GM18505 (cell line): ENCODE measurements around the gene DCDC1.

Experiments
- ATAC-seq: cut with Tn5 transposase; IDR thresholded peaks from one replicate; pipeline ENCODE4 v1.9.1; 2021; ENCODE audit not compliant: unreplicated experiment
- POLR2A ChIP-seq: IDR thresholded peaks from 4 replicates; pipeline ENCODE4 v1.6.1; 2011; ENCODE audit warnings: borderline replicate concordance; ENCODE audit not compliant: insufficient read depth, insufficient read length; ENCODE audit errors: extremely low read depth

The DCDC1 gene

DNA sequence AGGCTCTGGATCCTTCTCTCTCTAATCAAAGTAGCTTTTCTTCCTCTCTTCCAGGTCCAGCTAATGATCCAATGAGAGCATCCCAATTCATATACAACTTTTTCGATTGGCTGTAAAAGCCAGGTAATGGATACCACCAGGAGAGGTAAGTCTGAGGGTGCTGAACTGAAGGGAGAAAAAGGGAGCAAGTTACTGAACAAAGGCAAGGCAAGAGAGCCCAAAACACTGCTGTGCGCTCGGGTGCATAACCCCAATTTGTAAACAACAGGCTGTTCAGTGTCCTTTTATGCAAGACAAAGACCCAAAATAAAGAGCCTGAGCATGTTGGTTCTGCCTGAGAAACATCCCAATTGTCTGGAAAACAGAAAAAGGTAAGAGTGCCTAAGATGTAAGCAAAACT lies 260.1 kb downstream of the DCDC1 start:
- ATAC-seq, result no peak
- TF ChIP-seq POLR2A, result no peak

DNA sequence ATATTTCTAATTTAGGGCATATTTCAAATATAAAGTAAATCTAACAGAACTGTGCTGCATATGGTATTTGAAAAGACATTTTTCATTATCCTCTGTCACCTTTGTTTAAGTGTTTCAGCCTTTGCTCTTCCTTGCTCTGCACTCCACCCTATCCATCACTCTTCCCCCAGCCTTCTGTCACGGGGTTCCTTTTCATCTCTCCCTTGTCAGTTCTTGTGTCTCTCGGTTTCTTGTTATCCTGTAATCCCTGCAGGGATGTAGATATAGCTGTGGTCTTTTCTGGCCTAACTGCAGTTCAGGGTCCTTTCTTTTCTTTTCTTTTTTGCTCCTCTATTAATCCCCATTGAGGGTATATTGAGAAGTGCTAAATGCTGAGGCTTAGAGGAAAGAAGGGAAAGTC lies 261.9 kb downstream of the DCDC1 start:
- TF ChIP-seq POLR2A, result no peak
- no peak for ATAC-seq

DNA sequence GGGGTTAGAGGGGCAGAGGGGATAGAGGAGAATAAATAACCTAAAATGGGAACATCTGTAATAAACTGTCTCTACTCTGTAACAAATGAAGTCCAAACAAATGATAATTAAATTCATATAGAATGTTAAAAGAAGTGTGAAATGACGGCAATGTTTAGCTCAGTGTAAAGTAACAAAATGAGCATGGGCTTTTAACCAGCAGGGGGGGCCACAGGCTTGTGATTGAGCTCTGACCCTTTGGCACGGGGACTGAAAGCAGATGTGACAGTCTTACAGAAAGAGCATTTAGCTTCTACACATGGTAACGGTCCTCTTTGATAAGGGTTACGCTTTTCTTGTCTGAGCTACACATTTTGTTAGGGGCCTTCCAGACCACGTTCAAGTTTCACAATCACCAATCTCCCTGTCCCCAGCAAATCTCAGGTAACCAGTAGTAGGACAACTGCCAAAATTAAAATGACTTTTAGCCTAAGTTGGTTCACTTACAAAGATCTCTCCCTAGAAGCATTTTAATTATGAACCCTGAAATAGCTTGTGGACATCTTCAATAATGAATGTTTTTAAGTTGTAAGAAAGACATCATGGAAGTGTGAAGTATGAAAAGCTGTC lies 262.5 kb downstream of the DCDC1 start:
- no peak for TF ChIP-seq POLR2A
- peak; percentile 81 for ATAC-seq

DNA sequence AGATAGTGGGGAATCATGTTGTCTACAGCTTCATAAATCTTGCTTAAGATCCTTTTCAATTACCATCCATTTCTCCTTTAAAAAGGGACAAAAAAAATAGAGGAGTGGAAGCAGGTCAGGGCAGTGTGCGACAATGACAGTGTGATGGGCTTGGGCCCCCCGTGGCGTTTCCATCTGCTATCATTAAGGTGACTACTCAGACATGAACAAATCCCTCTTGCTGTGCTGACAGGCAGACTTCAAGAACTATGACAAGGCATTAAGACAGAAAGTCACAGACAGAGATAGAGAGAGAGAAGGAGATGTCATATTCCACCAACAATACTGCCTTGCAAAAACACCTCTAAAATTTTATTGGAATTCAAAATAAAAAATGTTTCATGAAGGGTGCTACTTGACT lies 263.2 kb downstream of the DCDC1 start:
- TF ChIP-seq POLR2A, result no peak
- ATAC-seq, result no peak

DNA sequence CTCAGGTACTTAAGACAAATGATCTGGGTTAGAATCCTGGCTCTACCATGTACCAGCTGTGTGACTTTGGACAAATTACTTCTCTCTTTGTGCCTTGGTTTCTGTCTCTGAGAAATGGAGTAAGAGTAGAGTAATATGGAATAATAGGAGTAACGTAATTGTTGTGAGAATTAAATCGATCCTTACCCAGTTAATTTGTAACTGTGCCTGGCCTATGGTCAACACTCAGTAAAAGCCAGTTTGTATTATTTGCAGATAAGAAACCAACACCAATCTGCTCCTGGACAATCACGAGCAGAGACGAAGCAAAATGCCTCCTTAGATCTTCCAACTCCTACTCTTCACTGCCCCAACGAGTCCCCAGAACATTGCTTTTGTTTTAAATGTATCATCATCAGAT lies 266.7 kb downstream of the DCDC1 start:
- TF ChIP-seq POLR2A, result no peak
- no peak for ATAC-seq

DNA sequence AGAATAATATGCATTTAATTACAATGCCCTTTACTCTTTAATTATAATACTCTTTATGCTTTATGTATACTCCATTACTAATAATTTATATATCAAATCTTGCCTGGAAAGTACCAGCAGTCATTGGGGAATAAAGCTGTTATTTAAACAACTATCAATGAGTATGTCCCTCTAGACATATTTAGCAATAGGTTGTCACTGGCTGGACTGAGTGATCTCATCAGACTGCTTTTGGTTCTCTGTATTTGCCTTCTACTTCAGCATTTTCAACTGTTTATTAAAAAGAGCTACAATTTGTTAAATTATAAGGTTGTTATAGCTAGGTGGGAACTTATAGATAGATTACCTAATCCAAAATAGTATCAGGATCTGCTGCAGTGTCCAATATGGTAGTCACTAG lies 267.2 kb downstream of the DCDC1 start:
- TF ChIP-seq POLR2A, result no peak
- no peak for ATAC-seq

DNA sequence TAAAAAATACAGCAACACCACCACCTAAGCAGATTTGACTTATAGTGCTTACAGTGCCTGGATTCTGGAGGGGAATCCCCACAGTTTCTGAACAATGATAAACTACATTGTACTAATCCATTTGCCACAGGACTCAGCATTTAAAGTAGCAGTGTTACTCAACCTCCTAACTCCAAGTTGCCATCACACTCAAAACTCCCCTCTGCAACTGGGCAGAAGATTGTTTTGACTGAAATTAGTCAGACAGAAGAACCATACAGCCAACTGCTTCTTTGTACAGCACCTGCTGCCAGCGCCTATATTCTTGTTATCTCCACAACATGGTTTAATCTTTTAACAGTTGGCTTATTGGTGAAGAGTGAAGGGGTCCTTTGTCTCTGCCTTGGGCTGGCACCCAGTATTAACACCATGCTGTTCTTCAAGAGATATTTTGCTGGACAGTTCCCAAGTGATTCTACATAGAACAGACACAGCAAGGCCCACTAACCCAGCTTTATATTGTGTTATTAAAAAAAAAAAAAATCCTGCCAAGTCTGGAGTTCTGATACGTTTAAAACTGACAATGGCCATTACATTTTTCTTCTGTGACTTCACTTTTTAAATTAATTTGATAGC lies 273.2 kb downstream of the DCDC1 start:
- TF ChIP-seq POLR2A, result no peak
- peak; percentile 58 for ATAC-seq

DNA sequence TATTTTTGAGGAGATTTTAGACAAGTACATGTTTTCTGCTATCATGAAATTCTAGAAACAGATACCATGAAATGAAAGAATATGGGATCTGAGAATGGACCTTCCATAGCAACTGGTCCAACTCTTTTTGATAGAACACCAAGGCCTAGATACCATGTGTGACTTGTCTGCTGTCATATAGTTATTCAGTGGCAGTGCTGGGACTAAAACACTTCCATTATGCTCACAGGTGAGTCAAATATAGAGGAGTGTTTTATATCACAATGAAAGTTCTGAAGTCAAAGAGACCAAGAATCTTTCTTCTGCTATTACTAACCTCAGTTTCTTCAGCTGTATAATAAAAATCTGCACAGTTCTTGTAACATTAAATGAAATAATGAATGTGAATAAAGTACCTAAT lies 276.9 kb downstream of the DCDC1 start:
- no peak for ATAC-seq
- TF ChIP-seq POLR2A, result no peak

DNA sequence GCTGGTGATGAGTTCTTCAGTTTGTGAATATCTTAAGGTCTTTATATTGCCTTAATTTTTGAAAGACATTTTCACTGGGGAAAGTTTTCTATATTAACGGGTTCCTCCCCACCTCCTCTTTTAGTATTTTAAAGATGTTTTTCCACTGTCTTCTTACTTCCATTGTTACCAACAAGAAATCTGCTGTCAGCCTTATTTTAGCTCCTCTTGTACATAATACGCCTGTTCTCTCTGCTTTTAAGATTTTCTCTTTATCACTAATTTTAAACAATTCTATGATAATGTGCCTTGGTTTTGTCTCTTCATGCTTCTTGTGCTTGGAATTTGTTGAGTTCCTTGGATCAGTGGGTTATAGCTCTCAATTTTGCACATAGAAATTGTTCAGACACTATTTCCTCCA lies 280.4 kb downstream of the DCDC1 start:
- no peak for ATAC-seq
- TF ChIP-seq POLR2A, result no peak

DNA sequence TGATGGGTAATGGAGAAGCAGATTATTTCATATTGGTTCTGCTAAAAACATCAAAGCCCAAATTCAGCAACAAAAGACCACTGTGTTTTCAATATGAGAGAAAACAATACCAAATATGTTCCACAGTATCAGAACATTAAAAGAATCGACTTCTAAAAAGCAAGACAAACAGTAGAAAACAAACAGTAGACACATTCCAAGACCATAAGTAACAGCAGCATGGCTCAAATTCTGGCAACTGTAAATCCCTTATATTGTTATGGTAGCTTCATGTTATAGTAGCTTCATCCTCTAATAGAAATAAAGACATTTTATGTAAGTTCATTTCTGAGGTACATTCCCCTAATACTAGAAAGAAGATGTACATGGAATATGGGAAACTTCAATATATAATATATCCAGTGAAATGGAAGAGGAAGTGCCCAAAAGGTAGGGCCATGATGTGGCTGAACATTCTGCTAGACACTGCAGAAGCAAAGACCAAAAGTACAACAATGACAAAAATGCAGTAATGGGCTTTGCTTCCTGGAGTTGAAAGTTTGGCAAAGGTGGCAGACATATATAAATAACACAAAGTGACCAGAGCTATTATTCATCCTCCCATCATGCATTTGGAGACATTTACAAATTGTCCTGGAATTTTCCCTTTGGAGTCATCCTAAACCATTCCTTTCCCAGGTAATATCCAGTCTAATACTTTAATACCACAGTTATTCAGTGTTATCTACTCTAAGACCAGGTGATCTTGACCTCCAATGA lies 299.9 kb downstream of the DCDC1 start:
- ATAC-seq, result no peak
- no peak for TF ChIP-seq POLR2A

DNA sequence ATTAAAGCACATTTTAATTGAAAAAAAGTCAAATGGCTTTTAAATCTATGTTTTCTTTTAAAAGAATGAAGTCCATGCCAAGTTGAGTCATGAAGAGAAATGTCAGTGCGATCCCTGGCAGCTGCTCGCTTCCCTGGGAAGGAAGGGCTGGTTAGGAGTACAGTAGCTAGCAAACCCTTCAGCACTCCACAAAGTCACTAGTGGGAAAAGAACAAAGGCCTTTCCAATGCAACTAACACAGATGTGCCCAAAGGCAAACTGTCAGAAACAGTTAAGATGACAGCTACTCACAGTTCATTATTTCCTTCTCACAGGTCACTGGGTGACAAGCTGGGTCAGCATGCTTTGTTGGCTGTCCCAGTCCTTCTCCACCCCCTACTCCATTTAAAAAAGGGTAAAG lies 308.7 kb downstream of the DCDC1 start:
- no peak for TF ChIP-seq POLR2A

DNA sequence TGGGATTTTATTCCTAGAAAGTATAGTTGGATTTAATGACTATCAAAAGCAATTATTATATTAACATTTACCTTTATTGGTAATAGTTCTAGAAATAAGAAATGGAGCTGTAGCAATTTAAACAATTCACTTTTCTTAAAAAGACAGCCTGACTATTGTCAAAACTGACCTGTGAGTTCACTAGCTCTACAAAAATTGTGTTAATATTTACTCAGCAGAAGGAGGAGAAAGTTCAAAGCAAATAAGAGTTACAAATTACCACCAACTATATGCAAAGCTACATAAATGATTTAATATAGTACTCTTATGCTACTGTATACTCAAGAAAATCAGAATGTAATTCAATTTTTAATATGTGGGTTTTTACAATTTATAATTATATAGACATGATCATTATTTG lies 310.0 kb downstream of the DCDC1 start:
- no peak for TF ChIP-seq POLR2A
- no peak for ATAC-seq

More for the DNA sequence above, 308.7 kb downstream of the DCDC1 start:
- ATAC-seq, result no peak

DNA sequence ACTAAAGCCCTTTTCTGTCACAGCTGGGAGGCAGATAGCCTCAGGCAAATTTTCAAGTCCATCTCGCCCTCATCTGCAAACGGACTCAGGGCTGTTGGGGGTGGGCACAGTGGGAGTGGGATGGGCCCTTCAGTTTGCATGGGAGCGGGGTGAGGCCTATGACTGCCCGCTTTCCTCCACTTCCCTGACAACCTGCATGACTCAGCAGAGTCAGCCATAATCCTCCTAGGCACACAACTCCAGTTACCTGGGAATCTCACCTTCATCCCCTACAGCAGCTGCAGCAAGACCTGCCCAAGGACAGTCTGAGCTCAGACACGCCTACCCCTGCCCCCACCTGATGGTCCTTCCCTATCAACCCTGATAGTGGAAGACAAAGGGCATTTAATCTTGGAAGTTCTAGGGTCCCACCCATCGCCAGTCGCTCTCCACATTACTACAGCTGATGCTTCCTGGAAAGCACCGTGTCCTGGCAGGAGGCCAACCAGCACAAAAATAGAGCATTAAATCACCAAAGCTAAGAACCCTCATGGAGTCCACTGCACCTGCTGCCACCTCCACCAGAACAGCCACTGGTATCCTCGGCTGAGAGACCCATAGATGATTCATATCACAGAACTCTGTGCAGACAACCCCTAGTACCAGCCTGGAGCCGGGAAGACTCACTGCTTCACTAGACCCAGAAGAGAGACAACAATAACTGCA lies 319.3 kb downstream of the DCDC1 start:
- no peak for TF ChIP-seq POLR2A
- no peak for ATAC-seq
